GM21390 (cell line): Measurements from ENCODE around the gene AMHR2.

Source experiments
- ATAC-seq: cut with Tn5 transposase; IDR thresholded peaks from one replicate; pipeline ENCODE4 v1.9.1; 2021; ENCODE audit not compliant: unreplicated experiment

Gene AMHR2

GRCh38 chr12:53479331-53479730, 55.7 kb downstream of the AMHR2 start:
- ATAC-seq, result no peak

GRCh38 chr12:53480491-53481442, 57.1 kb downstream of the AMHR2 start:
- ATAC-seq, result no peak
